CD14-positive monocyte (primary cell): ENCODE results near the gene RABEPK. TPM values are rescaled to one million over a fixed set of nuclear protein-coding genes. Genes with fewer than 3 reads are reported as not detected.
A peak's percentile ranks its signal among the peaks of the same experiment; 100 is the strongest.
"Not testable (repeated sequence)": the region's sequence is repeated elsewhere in the genome, so short reads cannot be mapped to it uniquely, and the experiment has no call there.

Source experiments
- DNase-seq, 3 donors: peaks; one replicate each; pipeline ENCODE4 v3.0.0-alpha.2; 2011 to 2022
- H2AFZ ChIP-seq: 2 replicates; pipeline ENCODE4 v1.6.0; 2012; ENCODE audit warnings: mild to moderate bottlenecking, low read depth, low read length, inconsistent platforms; ENCODE audit not compliant: insufficient read depth, poor library complexity, severe bottlenecking
- H3K27ac ChIP-seq, 2 donors: 1 replicate in 1 of 2; 2 replicates in 1 of 2; pipeline ENCODE4 v1.5.1; 2012 to 2013; ENCODE audit warnings: low read length in 2 of 2, control low read depth in 1 of 2, inconsistent platforms in 1 of 2, low read depth in 1 of 2, mild to moderate bottlenecking in 1 of 2
- H3K27me3 ChIP-seq, 2 donors: one replicate each; pipeline versions ENCODE4 v1.6.0 to v1.6.1; 2011 to 2013; ENCODE audit warnings: low read length in 2 of 2; ENCODE audit not compliant: control insufficient read depth in 2 of 2, insufficient read depth in 2 of 2
- H3K36me3 ChIP-seq, 2 donors: replicated peaks in 1 of 2; 1 replicate in 1 of 2; 2 replicates in 1 of 2; pipeline versions ENCODE4 v1.5.1 to v1.6.1; 2012 to 2013; ENCODE audit warnings: low read length in 2 of 2, control low read depth in 1 of 2, inconsistent platforms in 1 of 2, mild to moderate bottlenecking in 1 of 2; ENCODE audit not compliant: insufficient read depth in 2 of 2, control insufficient read depth in 1 of 2
- H3K4me1 ChIP-seq, 2 donors: 1 replicate in 1 of 2; 2 replicates in 1 of 2; pipeline versions ENCODE4 v1.5.1 to v1.6.1; 2012 to 2013; ENCODE audit warnings: low read length in 2 of 2, control low read depth in 1 of 2, inconsistent platforms in 1 of 2, mild to moderate bottlenecking in 1 of 2, moderate library complexity in 1 of 2; ENCODE audit not compliant: insufficient read depth in 2 of 2, control insufficient read depth in 1 of 2
- H3K4me2 ChIP-seq: replicated peaks from 2 replicates; pipeline ENCODE3; 2012; ENCODE audit warnings: low read length, moderate library complexity, mild to moderate bottlenecking; ENCODE audit not compliant: poor library complexity, severe bottlenecking; ENCODE audit errors: extremely low read depth
- H3K4me3 ChIP-seq, 3 experiments: fragments of 200-600 bp in 1 of 3; sonication (generic) in 1 of 3; replicated peaks in 1 of 3; 1 replicate in 2 of 3; 2 replicates in 1 of 3; pipeline ENCODE4 v1.5.1; 2011 to 2013; ENCODE audit warnings: low read length in 3 of 3, mild to moderate bottlenecking in 3 of 3, control low read depth in 2 of 3, low read depth in 2 of 3, inconsistent platforms in 1 of 3, moderate library complexity in 1 of 3
- H3K79me2 ChIP-seq: 2 replicates; pipeline ENCODE4 v1.6.0; 2012; ENCODE audit warnings: mild to moderate bottlenecking, control low read depth, inconsistent platforms, low read length, moderate library complexity; ENCODE audit not compliant: insufficient read depth
- H3K9ac ChIP-seq: 2 replicates; pipeline ENCODE4 v1.6.0; 2017; ENCODE audit warnings: low read length, mild to moderate bottlenecking; ENCODE audit not compliant: insufficient read depth, poor library complexity, severe bottlenecking
- H3K9me3 ChIP-seq, 2 donors: replicated peaks in 1 of 2; 1 replicate in 1 of 2; 2 replicates in 1 of 2; pipeline versions ENCODE4 v1.5.1 to v1.6.1; 2012 to 2013; ENCODE audit warnings: low read length in 2 of 2, control low read depth in 1 of 2; ENCODE audit not compliant: control insufficient read depth in 1 of 2, insufficient read depth in 1 of 2
- H4K20me1 ChIP-seq: 2 replicates; pipeline ENCODE4 v1.6.0; 2012; ENCODE audit warnings: mild to moderate bottlenecking, low read length, control low read depth, moderate library complexity; ENCODE audit not compliant: insufficient read depth
- H3K27ac Mint-ChIP-seq, 7 donors: one replicate each; pipeline ENCODE4 v1.8.0; 2020; ENCODE audit warnings: mild to moderate bottlenecking in 7 of 7, mixed read lengths in 7 of 7, moderate library complexity in 6 of 7, inconsistent platforms in 2 of 7
- H3K27me3 Mint-ChIP-seq, 3 donors: one replicate each; pipeline ENCODE4 v1.8.0; 2021 to 2022; ENCODE audit warnings: low read depth in 3 of 3, mild to moderate bottlenecking in 3 of 3, mixed read lengths in 3 of 3, moderate library complexity in 3 of 3, inconsistent platforms in 1 of 3
- H3K36me3 Mint-ChIP-seq, 2 donors: one replicate each; pipeline ENCODE4 v1.8.0; 2020; ENCODE audit warnings: mixed read lengths in 2 of 2, inconsistent platforms in 1 of 2, mild to moderate bottlenecking in 1 of 2
- H3K4me1 Mint-ChIP-seq: one replicate; pipeline ENCODE4 v1.8.0; 2020; ENCODE audit warnings: mild to moderate bottlenecking, mixed read lengths
- H3K4me3 Mint-ChIP-seq, 2 donors: one replicate each; pipeline ENCODE4 v1.8.0; 2020; ENCODE audit warnings: mild to moderate bottlenecking in 2 of 2, mixed read lengths in 2 of 2, moderate library complexity in 1 of 2
- H3K9me3 Mint-ChIP-seq, 7 donors: one replicate each; pipeline ENCODE4 v1.8.0; 2020 to 2022; ENCODE audit warnings: mixed read lengths in 7 of 7, mild to moderate bottlenecking in 6 of 7, moderate library complexity in 6 of 7, inconsistent platforms in 2 of 7
- CTCF ChIP-seq: fragments of 200-600 bp; IDR thresholded peaks from one replicate; pipeline ENCODE4 v1.8.0; 2022; ENCODE audit warnings: antibody characterized with exemption, mild to moderate bottlenecking
- WGBS: methylation state at CpG from one replicate; pipeline ENCODE4 v1.1.5; 2013; ENCODE audit warnings: missing lambda C conversion rate; ENCODE audit not compliant: insufficient coverage; 5-methylcytosine and 5-hydroxymethylcytosine counted together
- intact Hi-C, 2 donors: fragments of 100-400 bp; cut with micrococcal nuclease; formaldehyde crosslinking; loops; one replicate each; pipeline versions ENCODE4 v1.15.0 to v1.15.1; 2023
- polyA plus RNA-seq, 3 donors: library from polyadenylated mRNA; depleted of rRNA in 1 of 3; unstranded in 2 of 3; stranded (reverse) in 1 of 3; fragments of 300-500 nt in 2 of 3; fragments of >200 nt in 1 of 3; fragmentation: Illumina TruSeq in 2 of 3; gene quantifications; 1 replicate in 2 of 3; 2 replicates in 1 of 3; pipeline ENCODE4 v1.2.3, GENCODE V29; 2012 to 2021

The RABEPK gene
- polyA plus RNA-seq, 3 donors: 9.5 to 18.5 (median 17.5) TPM

- Mint-ChIP-seq H3K9me3 (peaks cover 0 to 3% (median 0%) of the 10 kb centered on the region in 7 donors), H3K4me1 (peaks cover 41% of the 10 kb centered on the region), H3K4me3 (peak overlapping the region in 1 of 2 donors; percentile 24), H3K27ac (peak overlapping the region in 3 of 7 donors; percentile 1 to 63 (median 24)), H3K36me3 (peaks cover 55 to 71% of the 10 kb centered on the region in 2 donors), H3K27me3 (no peaks in the 10 kb centered on the region)
- Histone ChIP-seq H3K4me1 (peaks cover 20 to 47% of the 10 kb centered on the region in 2 donors), H3K4me2 (no peak overlapping the region), H3K9me3 (no peaks in the 10 kb centered on the region), H3K27ac (no peak overlapping the region), H2AFZ (no peak overlapping the region), H3K79me2 (peaks cover 56% of the 10 kb centered on the region), H3K9ac (no peak overlapping the region), H4K20me1 (peaks cover 70% of the 10 kb centered on the region), H3K36me3 (peaks cover 60 to 69% of the 10 kb centered on the region in 2 donors), H3K27me3 (no peaks in the 10 kb centered on the region), H3K4me3 (no peak overlapping the region)
- intact Hi-C loops: loop anchor here in 1 of 2 donors (5.0 kb wide), 2 partner anchors 34 to 36 kb away; partner anchors contain the start of gene RABEPK
- no peak for TF ChIP-seq CTCF
- WGBS: 87% methylated on average over 3 of the region's 5 CpGs
- DNase-seq: no peak
Observed at GRCh38 chr9:125235804-125236519, 35.6 kb downstream of the RABEPK start.

DNA sequence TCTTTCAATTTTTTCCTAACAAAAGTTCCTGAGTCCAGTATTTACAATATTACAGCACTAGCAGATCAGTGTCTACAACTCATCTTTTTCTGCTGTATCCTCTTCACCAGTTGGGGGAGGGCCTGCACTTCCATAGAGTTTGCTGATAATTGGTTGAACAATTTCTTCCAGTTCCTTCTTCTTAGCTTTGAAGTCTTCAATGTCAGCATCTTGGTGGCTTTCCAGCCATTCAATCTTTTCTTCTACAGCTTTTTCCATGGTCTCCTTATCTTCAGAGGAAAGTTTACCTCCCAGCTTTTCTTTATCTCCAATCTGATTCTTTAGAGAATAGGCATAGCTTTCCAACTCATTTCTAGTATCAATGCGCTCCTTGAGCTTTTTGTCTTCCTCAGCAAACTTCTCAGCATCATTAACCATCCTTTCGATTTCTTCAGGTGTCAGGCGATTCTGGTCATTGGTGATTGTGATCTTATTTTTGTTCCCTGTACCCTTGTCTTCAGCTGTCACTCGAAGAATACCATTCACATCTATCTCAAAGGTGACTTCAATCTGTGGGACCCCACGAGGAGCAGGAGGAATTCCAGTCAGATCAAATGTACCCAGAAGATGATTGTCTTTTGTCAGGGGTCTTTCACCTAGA is 36.3 kb downstream of the RABEPK start:
- peaks cover 60 to 68% of the 10 kb centered on the region in 2 donors for H3K36me3 ChIP-seq
- peak overlapping the region in 1 of 2 donors; percentile 99 for H3K4me3 Mint-ChIP-seq
- no CpG with 5 or more reads among the region's 5 CpGs for WGBS
- H3K4me2 ChIP-seq, DNase-seq, H3K9ac ChIP-seq, H3K27me3 Mint-ChIP-seq, H3K27ac ChIP-seq, H3K9me3 ChIP-seq, H3K9me3 Mint-ChIP-seq, H2AFZ ChIP-seq, H3K27me3 ChIP-seq: not testable (repeated sequence)
- H3K4me1 ChIP-seq: peaks cover 20 to 48% of the 10 kb centered on the region in 2 donors
- H3K36me3 Mint-ChIP-seq: peaks cover 58 to 64% of the 10 kb centered on the region in 2 donors
- peak overlapping the region in 3 of 7 donors; percentile 1 to 19 (median 4) for H3K27ac Mint-ChIP-seq
- H3K4me3 ChIP-seq: peak overlapping the region in 1 of 3 experiments; percentile 97
- H3K4me1 Mint-ChIP-seq: peaks cover 41% of the 10 kb centered on the region
- peaks cover 60% of the 10 kb centered on the region for H3K79me2 ChIP-seq
- H4K20me1 ChIP-seq: peaks cover 71% of the 10 kb centered on the region
- intact Hi-C loops: loop anchor here in 1 of 2 donors (5.0 kb wide), 2 partner anchors 34 to 36 kb away; partner anchors contain the start of gene RABEPK
